HG02759 (cell line): ENCODE results near the gene GNGT2.

Experiments
- ATAC-seq: cut with Tn5 transposase; IDR thresholded peaks from one replicate; pipeline ENCODE4 v1.9.1; 2021; ENCODE audit warnings: mild to moderate bottlenecking, moderate library complexity; ENCODE audit not compliant: unreplicated experiment

Gene GNGT2

DNA sequence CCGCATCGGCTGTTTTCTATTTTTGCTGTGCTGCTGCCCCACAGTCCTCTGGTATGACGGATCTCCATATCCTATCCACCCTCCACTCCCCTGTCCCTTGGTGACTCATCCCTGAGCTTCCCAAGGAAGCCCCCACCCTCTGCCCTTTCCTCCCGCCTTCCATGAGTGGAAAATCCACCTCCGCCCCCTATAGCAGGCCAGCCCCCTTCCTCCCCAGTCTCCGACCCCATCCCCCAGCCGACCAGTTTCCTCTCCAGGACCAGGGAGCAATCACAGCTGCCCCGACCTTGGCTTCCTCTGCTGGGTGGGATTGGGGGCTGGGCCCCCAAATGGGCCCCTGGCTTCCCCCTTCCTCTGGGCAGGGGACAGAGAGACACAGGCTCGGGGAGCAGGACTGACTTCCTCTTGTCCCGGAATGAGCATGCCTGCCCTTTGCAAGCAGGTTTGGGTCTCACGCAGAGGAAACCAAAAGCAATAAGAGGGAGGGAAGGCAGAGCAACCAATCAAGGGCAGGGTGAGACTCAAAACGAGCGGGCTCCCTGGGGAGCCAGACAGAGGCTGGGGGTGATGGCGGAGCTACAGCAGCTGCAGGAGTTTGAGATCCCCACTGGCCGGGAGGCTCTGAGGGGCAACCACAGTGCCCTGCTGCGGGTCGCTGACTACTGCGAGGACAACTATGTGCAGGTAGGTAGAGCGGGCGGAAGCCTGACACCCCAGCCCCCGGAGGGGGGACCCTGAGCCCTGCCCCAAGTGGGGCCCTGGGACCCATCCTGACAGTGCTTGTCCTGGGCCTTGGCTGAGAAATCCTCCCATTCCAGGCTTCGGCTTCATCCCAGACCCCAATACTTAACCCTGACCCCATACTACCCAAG lies at the start of gene GNGT2, which contains the start of gene ABI3:
GNGT2 (minus strand) TSS at position 417 of the 872 bp plus-strand sequence. CDS start 3,152 bp downstream, outside the sequence.
ABI3 (plus strand) TSS at position 550 of the 872 bp plus-strand sequence; CDS start at position 568, 18 bp downstream.
- peak; percentile 85 for ATAC-seq

GRCh38 chr17:49259663-49260010 lies 49.3 kb upstream of the GNGT2 start:
- ATAC-seq = no peak

DNA sequence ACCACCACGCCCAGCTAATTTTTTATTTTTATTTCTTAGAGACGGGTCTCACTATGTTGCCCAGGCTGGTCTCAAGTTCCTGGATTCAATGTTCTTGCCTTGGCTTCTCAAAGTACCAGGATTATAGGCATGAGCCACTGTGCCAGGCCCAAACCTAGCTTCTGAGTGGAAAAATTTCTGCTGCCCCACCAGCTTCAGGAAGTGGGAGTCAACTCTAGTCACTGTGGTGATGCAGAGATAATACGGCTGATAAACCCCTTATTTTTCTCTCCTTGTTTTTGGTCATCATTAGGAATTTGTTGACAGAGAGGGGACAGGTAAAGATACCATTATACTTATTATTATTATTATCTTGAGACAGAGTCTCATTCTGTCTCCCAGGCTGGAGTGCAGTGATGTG lies 48.0 kb upstream of the GNGT2 start:
- ATAC-seq = no peak

- no peak for ATAC-seq
These were observed 44.8 kb upstream of the GNGT2 start for GRCh38 chr17:49255125-49255524.

DNA sequence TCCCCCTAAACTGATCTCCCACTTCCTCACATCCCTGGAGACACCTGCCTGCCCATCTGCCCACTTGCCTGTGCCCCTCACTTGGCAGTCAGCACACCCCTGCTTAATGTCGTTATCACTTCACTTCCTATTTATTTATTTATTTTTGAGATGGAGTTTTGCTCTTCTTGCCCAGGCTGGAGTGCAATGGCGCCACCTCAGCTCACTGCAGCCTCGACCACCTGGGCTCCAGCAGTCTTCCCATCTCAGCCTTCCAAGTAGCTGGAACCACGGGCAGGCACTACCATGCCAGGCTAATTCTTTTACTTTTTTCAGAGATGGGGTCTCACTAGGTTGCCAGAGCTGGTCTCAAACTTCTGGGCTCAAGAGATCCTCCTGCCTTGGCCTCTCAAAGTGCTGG lies 43.7 kb upstream of the GNGT2 start:
- ATAC-seq = no peak

- no peak for ATAC-seq
These were observed 41.8 kb upstream of the GNGT2 start for GRCh38 chr17:49252148-49252695.

DNA sequence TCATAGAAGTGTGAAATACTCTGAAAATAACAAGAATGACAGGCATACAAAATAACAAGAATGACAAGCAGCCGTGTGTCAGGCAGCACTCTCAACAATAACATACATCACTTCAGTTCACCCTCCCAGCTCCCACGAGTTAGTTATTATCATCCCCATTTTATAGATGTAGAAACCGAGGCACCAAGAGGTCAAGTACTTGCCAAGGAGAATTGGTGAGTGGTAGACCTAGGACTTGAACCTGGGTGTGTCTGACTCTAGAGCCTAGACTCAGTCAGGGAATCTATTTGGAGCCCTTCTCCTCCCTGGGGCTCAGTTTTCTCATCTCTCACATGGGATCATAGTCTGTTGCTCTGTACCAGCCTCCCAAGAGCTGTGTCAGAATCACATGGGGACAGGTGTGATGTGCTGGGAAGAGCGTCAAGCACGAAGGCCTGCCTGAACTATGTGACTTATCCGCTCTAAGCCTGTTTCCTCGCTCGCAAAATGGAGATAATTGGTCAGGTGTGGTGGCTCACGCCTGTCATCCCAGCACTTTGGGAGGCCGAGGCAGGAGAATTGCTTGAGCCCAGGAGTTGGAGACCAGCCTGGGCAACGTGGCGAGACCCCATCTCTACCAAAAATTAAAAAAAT lies 39.6 kb upstream of the GNGT2 start:
- ATAC-seq = no peak

GRCh38 chr17:49249292-49249794 lies 39.0 kb upstream of the GNGT2 start:
- ATAC-seq = no peak

DNA sequence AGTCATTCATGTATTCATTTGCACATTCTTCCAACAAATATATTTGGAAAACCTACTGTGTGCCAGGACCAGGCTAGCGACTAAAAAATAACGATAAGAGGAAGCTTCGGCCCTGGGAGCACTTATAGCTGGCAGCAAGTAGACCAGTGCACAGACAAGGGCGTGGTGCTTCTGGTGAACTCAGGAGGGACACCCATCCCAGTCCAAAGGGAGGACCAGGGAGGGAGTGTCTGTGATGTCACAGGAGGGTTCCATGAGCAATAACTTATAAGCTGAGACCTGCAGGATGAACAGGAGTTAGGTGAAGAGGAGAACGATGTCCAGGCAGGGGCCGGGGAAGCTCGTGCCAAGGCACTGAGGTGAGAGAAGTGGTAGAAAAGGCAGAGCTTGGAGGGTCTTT lies 37.6 kb upstream of the GNGT2 start:
- ATAC-seq = no peak

DNA sequence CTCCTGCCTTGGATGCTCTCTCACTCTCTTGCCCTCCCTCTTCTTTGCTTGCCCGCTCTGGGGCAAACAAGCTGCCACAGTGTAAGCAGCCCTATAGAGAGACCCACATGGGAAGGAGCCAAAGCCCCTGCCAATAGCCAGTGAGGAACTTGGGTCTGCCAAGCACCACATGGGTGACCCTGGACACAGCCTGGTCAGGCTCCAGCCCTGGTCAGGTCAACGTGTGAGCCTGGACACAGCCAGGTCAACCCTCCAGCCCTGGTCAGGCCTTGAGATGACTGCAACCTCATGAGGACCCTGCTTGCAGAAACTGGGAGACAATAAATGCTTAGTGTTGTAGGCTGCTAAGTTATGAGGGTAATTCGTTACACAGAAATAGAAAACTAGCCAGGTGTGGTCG lies 34.5 kb upstream of the GNGT2 start:
- no peak for ATAC-seq

DNA sequence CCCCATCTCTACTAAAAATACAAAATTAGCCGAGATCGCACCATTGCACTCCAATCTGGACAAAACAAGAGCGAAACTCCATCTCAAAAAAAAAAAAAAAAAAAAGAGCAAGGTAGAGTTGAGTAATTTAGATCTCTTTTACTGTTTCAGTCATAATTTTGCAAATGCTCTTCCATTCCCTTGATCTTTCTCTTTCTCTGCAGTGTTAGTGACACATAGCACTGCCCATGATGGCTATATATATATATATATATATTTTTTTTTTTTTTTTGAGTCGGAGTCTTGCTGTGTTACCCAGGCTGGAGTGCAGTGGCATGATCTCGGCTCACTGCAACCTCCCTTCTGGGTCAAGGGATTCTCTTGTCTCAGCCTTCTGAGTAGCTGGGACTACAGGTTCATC lies 32.4 kb upstream of the GNGT2 start:
- no peak for ATAC-seq

DNA sequence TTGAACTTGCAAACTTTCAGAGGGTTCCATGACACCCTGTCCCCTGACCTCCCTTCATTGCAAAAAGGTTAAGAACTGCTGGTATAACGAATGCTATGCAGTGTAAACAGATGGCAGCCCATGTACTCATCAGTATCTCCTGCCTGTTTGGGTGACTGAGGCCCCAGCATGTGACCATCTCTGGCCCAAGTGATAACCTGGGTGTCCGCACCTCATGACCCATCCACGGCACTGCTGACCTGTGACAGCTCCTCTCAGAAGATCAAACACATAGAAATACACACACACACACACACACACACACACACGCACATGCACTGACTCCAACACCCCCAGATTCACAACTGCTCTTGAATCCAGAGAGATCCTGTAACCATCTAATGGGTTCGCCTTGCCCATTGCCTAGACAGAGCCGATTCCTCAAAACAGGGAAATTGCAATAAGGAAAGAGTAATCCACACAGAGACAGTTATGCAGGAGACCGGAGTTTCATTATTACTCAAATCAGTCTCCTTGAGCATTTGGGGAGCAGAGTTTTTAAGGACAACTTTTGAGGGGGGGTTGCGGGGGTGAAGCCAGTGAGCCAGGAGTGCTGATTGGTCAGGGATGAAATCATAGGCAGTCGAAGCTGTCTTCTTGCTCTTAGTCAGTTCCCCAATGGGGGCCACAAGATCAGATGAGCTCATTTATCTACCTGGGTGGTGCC lies 31.5 kb upstream of the GNGT2 start:
- no peak for ATAC-seq

- no peak for ATAC-seq
These were observed 30.7 kb upstream of the GNGT2 start for GRCh38 chr17:49241040-49241439.

DNA sequence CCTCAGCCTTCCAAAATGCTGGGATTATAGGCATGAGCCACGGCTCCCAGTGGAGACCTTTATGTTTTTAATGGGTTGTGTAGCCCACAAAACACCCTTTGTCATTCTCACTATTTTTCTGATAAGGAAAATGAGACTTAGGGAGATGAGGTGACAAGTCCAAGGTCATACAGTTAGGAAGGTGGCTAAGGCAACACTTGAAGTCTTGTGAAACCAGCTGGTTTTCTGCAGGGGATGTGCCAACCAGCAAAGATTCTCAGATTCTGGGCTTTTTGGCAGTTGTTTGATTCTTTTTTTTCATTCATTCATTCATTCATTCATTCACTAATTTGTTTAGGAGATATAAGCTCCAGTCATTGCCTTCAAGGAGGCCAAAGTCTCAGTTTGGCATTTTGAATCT lies 30.2 kb upstream of the GNGT2 start:
- no peak for ATAC-seq

- no peak for ATAC-seq
These were observed 29.6 kb upstream of the GNGT2 start for GRCh38 chr17:49239963-49240362.

- no peak for ATAC-seq
These were observed 25.5 kb upstream of the GNGT2 start for GRCh38 chr17:49235896-49236295.

- ATAC-seq = no peak
These were observed 24.2 kb upstream of the GNGT2 start for GRCh38 chr17:49234509-49235080.

- no peak for ATAC-seq
These were observed 21.2 kb upstream of the GNGT2 start for GRCh38 chr17:49231563-49231894.

- ATAC-seq = peak; percentile 97
These were observed 20.5 kb upstream of the GNGT2 start, which contains the start of gene PHOSPHO1 for GRCh38 chr17:49230636-49231562. TSS of gene PHOSPHO1 (minus strand) at chr17:49230787. CDS start at chr17:49226691, 4,096 bp downstream.
